HCT116 (cell line): Measurements from ENCODE around the gene TCERG1L.

Experiments
- ATF3 ChIP-seq: IDR thresholded peaks from 2 replicates; pipeline ENCODE4 v1.6.1; 2012
- EZH2 ChIP-seq: fragments of 200-600 bp; sonication (generic); IDR thresholded peaks from 2 replicates; pipeline ENCODE4 v1.6.1; 2017; ENCODE audit warnings: antibody characterized with exemption, mixed run types
- POLR2A ChIP-seq: IDR thresholded peaks from 2 replicates; pipeline ENCODE4 v1.7.0; 2011; ENCODE audit warnings: borderline replicate concordance; ENCODE audit not compliant: insufficient read depth, insufficient read length; ENCODE audit errors: extremely low read depth
- TF ChIP-seq, protein P1 (sequence below), 3 experiments: fragments of 200-600 bp in 1 of 3; sonication (generic) in 1 of 3; IDR thresholded peaks in 2 of 3; conservative IDR thresholded peaks in 1 of 3; 2 replicates each; pipeline ENCODE4 v1.5.1; 2012 to 2017; ENCODE audit warnings: low read depth in 2 of 3, low read length in 2 of 3, antibody characterized with exemption in 1 of 3, borderline replicate concordance in 1 of 3, control low read depth in 1 of 3, mild to moderate bottlenecking in 1 of 3, mixed read lengths in 1 of 3, mixed run types in 1 of 3, moderate library complexity in 1 of 3; ENCODE audit not compliant: insufficient read depth in 1 of 3

DNA sequence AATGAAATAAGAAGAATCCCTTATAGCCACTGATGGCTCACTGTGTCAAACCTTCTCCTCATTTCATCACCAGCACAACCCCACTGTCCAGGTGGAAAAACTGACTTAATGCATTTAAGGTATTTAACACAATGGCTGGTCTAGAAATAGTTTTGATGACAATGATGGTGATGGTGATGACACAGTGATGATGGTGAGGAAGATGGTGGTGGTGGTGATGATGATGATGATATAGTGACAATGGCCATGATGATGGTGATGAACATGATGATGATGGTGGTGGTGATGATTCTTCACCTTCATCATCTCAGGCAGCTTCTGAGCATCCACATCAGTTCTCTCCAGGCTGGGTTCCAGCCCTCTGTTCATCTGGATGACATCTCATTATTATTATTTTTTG lies 186.6 kb downstream of the TCERG1L start:
- no peak for TF ChIP-seq ATF3
- TF ChIP-seq POLR2A = no peak
- TF ChIP-seq, protein P1, sequence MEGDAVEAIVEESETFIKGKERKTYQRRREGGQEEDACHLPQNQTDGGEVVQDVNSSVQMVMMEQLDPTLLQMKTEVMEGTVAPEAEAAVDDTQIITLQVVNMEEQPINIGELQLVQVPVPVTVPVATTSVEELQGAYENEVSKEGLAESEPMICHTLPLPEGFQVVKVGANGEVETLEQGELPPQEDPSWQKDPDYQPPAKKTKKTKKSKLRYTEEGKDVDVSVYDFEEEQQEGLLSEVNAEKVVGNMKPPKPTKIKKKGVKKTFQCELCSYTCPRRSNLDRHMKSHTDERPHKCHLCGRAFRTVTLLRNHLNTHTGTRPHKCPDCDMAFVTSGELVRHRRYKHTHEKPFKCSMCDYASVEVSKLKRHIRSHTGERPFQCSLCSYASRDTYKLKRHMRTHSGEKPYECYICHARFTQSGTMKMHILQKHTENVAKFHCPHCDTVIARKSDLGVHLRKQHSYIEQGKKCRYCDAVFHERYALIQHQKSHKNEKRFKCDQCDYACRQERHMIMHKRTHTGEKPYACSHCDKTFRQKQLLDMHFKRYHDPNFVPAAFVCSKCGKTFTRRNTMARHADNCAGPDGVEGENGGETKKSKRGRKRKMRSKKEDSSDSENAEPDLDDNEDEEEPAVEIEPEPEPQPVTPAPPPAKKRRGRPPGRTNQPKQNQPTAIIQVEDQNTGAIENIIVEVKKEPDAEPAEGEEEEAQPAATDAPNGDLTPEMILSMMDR (IDR thresholded peaks at IDR 0.05 in 2 of 3, conservative IDR thresholded peaks at IDR 0.05 in 1 of 3; ENCODE audit: borderline replicate concordance in 1 of 3, insufficient read depth in 1 of 3, low read depth in 2 of 3, low read length in 2 of 3) = no peak
- no peak for TF ChIP-seq EZH2
